Transverse colon (tissue), 4 donors: ENCODE data around the gene FKBP15. TPM values are rescaled to one million over a fixed set of nuclear protein-coding genes. Genes with fewer than 3 reads are reported as not detected.

Experiments
- DNase-seq: peaks from one replicate; pipeline ENCODE4 v3.0.0-alpha.2; 2019
- H3K27ac ChIP-seq, 4 donors: fragments of 200-600 bp; sonication (generic); 2 replicates each; pipeline ENCODE4 v1.5.1; 2016 to 2018; ENCODE audit warnings: inconsistent platforms in 4 of 4
- H3K27me3 ChIP-seq: fragments of 200-600 bp; sonication (generic); 2 replicates; pipeline ENCODE4 v1.5.1; 2017; ENCODE audit warnings: inconsistent platforms
- H3K36me3 ChIP-seq, 4 donors: fragments of 200-600 bp; sonication (generic); 2 replicates each; pipeline ENCODE4 v1.5.1; 2017 to 2019; ENCODE audit warnings: inconsistent platforms in 4 of 4
- H3K4me1 ChIP-seq, 4 donors: fragments of 200-600 bp; sonication (generic); 2 replicates each; pipeline ENCODE4 v1.5.1; 2017 to 2020; ENCODE audit warnings: inconsistent platforms in 4 of 4
- H3K4me3 ChIP-seq, 4 donors: fragments of 200-600 bp; sonication (generic); 1 replicate in 1 of 4; 2 replicates in 3 of 4; pipeline versions ENCODE4 v1.5.1 to v1.6.1; 2017 to 2019; ENCODE audit warnings: inconsistent platforms in 4 of 4
- H3K9me3 ChIP-seq, 2 donors: fragments of 200-600 bp; sonication (generic); 2 replicates each; pipeline ENCODE4 v1.5.1; 2017 to 2019; ENCODE audit warnings: inconsistent platforms in 2 of 2
- CTCF ChIP-seq, 5 experiments: fragments of 200-600 bp in 3 of 5; fragments of 450-650 bp in 2 of 5; sonication (generic) in 3 of 5; IDR thresholded peaks; 1 replicate in 2 of 5; 2 replicates in 3 of 5; pipeline ENCODE4 v1.5.1; 2016 to 2017; ENCODE audit warnings: antibody characterized with exemption in 5 of 5, inconsistent platforms in 3 of 5, mild to moderate bottlenecking in 2 of 5, moderate library complexity in 1 of 5
- EP300 ChIP-seq: sonication (generic); formaldehyde crosslinking; IDR thresholded peaks from one replicate; pipeline ENCODE4 v1.6.1; 2017; ENCODE audit warnings: antibody characterized with exemption, low read depth
- POLR2A ChIP-seq: fragments of 450-650 bp; IDR thresholded peaks from one replicate; pipeline ENCODE4 v1.6.1; 2016; ENCODE audit warnings: antibody characterized with exemption, mild to moderate bottlenecking, moderate library complexity
- POLR2AphosphoS5 ChIP-seq, 3 donors: sonication (generic); formaldehyde crosslinking; IDR thresholded peaks; one replicate each; pipeline ENCODE4 v1.6.1; 2016; ENCODE audit warnings: antibody characterized with exemption in 3 of 3
- WGBS, 2 donors: methylation state at CpG; one replicate each; pipeline ENCODE4 v1.1.5; 2018; ENCODE audit warnings: low coverage in 1 of 2; 5-methylcytosine and 5-hydroxymethylcytosine counted together
- in situ Hi-C, 4 donors: fragments of 200-750 bp; cut with MboI; loops; one replicate each; pipeline versions ENCODE4 v1.15.0 to v1.15.1; 2017; ENCODE audit warnings: low sequenced_read_pairs in 3 of 4, low pct_ligation_motif_present in 1 of 4, low pct_unique_long_range_greater_than_20kb in 1 of 4
- intact Hi-C: fragments of 100-400 bp; cut with DNase I; formaldehyde crosslinking; loops from one replicate; pipeline ENCODE4 v1.15.1; 2023; ENCODE audit warnings: low total_unique reads
- total RNA-seq, 4 donors: library from RNA; depleted of rRNA; stranded (reverse); fragments of >200 nt; gene quantifications; one replicate each; pipeline ENCODE4 v1.1.0, GENCODE V29; 2016

The FKBP15 gene
- total RNA-seq = 10 to 100 TPM; 21.4 to 33.8 (median 23.3) TPM

- H3K27ac ChIP-seq = peak within 1 kb of the TSS; percentile 89 to 95 (median 92)
- WGBS, 2 donors = 0% methylated on average over 59 of the region's 65 CpGs; no CpG with 5 or more reads in 1 of the 2 donors
- H3K36me3 ChIP-seq = no peaks in the 10 kb centered on the region
- H3K9me3 ChIP-seq = no peaks in the 10 kb centered on the region
- H3K27me3 ChIP-seq = no peaks in the 10 kb centered on the region
- peak within 1 kb of the TSS; percentile 73 to 95 (median 81) for H3K4me3 ChIP-seq
- in situ Hi-C loops (no loop called here), intact Hi-C loops (no loop called here)
- TF ChIP-seq EP300 (no peak), POLR2A (peak; percentile 94), POLR2AphosphoS5 (IDR thresholded peaks at IDR 0.05) (peak; percentile 82 to 90 (median 86))
- peak; percentile 98 for DNase-seq
- peaks cover 17 to 46% (median 31%) of the 10 kb centered on the region in 4 donors for H3K4me1 ChIP-seq
Measured at GRCh38 chr9:113221003-113221799, at the start of gene FKBP15, which contains the start of gene SLC31A1. Gene FKBP15, minus strand, starts transcription at chr9:113221277. Its CDS starts 34 bp downstream, at chr9:113221243. Gene SLC31A1, plus strand, starts transcription at chr9:113221544. Its CDS starts 34,605 bp downstream, at chr9:113256149.

GRCh38 chr9:113269871-113270270, 48.8 kb upstream of the FKBP15 start:
- H3K4me3 ChIP-seq = no peak overlapping the region
- H3K9me3 ChIP-seq = no peaks in the 10 kb centered on the region
- no peak for TF ChIP-seq EP300
- TF ChIP-seq POLR2AphosphoS5 (IDR thresholded peaks at IDR 0.05) = no peak
- no peak for TF ChIP-seq POLR2A
- TF ChIP-seq CTCF (IDR thresholded peaks at IDR 0.05) = no peak
- intact Hi-C loops = no loop called here
- H3K27me3 ChIP-seq = no peaks in the 10 kb centered on the region
- peaks cover 0 to 32% (median 14%) of the 10 kb centered on the region in 4 donors for H3K36me3 ChIP-seq
- 52 to 70% methylated on average over 2 of the region's 2 CpGs for WGBS, 2 donors
- in situ Hi-C loops = loop anchor here in 3 of 4 donors (10.0 kb wide), 2 partner anchors 135 to 385 kb away; partner anchors contain the start of gene ALAD (in 3 of the 3)
- H3K4me1 ChIP-seq = peaks cover 3 to 35% (median 9%) of the 10 kb centered on the region in 4 donors
- peak overlapping the region in 2 of 4 donors; percentile 3 to 27 for H3K27ac ChIP-seq
- DNase-seq = no peak

GRCh38 chr9:113269355-113269754, 48.3 kb upstream of the FKBP15 start:
- H3K27ac ChIP-seq = peak overlapping the region in 3 of 4 donors; percentile 3 to 27 (median 6)
- H3K27me3 ChIP-seq = no peaks in the 10 kb centered on the region
- 55 to 68% methylated on average over 2 of the region's 2 CpGs for WGBS, 2 donors
- in situ Hi-C loops = no loop called here
- H3K4me1 ChIP-seq = peaks cover 3 to 32% (median 9%) of the 10 kb centered on the region in 4 donors
- no peaks in the 10 kb centered on the region for H3K9me3 ChIP-seq
- no peak overlapping the region for H3K4me3 ChIP-seq
- H3K36me3 ChIP-seq = peaks cover 0 to 32% (median 14%) of the 10 kb centered on the region in 4 donors
- intact Hi-C loops = no loop called here
- no peak for DNase-seq
- no peak for TF ChIP-seq CTCF (IDR thresholded peaks at IDR 0.05)
- TF ChIP-seq POLR2A = no peak
- no peak for TF ChIP-seq POLR2AphosphoS5 (IDR thresholded peaks at IDR 0.05)
- no peak for TF ChIP-seq EP300

DNA sequence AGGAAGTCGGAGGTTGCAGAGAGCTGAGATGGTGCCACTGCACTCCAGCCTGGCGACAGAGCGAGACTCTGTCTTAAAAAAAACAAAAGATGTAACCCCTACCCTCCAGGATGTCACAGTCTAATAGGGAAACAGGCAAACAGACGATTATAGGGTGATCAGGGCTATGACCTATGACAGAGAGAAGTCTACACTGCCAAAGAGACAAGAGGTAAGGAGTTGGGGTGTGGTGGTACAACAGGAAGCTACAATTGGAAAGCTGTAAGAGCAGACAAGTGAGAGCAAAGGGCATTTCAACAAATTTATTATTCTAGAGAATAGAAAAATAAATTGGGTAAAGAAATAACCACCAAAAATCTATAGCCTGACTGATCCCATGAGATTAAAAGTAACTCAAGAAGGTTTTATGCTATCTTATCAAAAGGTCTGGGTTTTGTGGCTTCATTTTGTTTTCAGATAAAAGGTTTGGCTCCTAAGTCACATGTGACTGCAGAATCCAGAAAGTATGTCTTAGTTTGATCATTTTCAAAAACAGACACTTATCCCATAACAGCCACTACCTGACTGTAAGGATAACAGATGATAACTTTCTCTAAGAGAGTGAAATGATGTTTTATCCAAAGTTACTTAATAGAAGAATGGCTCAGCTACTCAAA, 47.0 kb upstream of the FKBP15 start:
- Histone ChIP-seq H3K4me3 (no peak overlapping the region), H3K4me1 (peaks cover 0 to 26% (median 6%) of the 10 kb centered on the region in 4 donors), H3K9me3 (no peaks in the 10 kb centered on the region), H3K27ac (peak overlapping the region in 3 of 4 donors; percentile 8 to 41 (median 9)), H3K36me3 (peaks cover 0 to 32% (median 14%) of the 10 kb centered on the region in 4 donors), H3K27me3 (no peaks in the 10 kb centered on the region)
- intact Hi-C loops (no loop called here), in situ Hi-C loops (no loop called here)
- no peak for TF ChIP-seq EP300
- TF ChIP-seq POLR2A = no peak
- no peak for TF ChIP-seq CTCF (IDR thresholded peaks at IDR 0.05)
- TF ChIP-seq POLR2AphosphoS5 (IDR thresholded peaks at IDR 0.05) = no peak
- WGBS, 2 donors = 85 to 86% methylated on average over 4 of the region's 4 CpGs
- no peak for DNase-seq
